ENCODE results near the gene PRKD1.
"Not testable (repeated sequence)": the region's sequence is repeated elsewhere in the genome, so short reads cannot be mapped to it uniquely, and the experiment has no call there.

PRKD1 gene

GRCh38 chr14:29717901-29718300 is 209.7 kb downstream of the PRKD1 start:
- Histone ChIP-seq H3K4me1 (ENCODE audit: control insufficient read depth, insufficient read depth, low read length) (peaks cover 4% of the 10 kb centered on the region; the same call in 1 of the 2 replicates), H3K27ac (ENCODE audit: low read depth, low read length) (no peak overlapping the region), H3K27me3 (ENCODE audit: control insufficient read depth, insufficient read depth, low read length) (no peaks in the 10 kb centered on the region), H3K9me3 (ENCODE audit: control insufficient read depth, insufficient read depth, low read depth, low read length) (no peaks in the 10 kb centered on the region), H3K9ac (ENCODE audit: low read length) (no peak overlapping the region), H3K4me3 (ENCODE audit: low read depth, low read length) (no peak overlapping the region), H3K36me3 (ENCODE audit: control insufficient read depth, insufficient read depth, low read length) (no peaks in the 10 kb centered on the region)

GRCh38 chr14:29716150-29716549 is 211.5 kb downstream of the PRKD1 start:
- Histone ChIP-seq H3K9me3 (ENCODE audit: control insufficient read depth, insufficient read depth, low read depth, low read length) (no peaks in the 10 kb centered on the region), H3K27ac (ENCODE audit: low read depth, low read length) (no peak overlapping the region), H3K9ac (ENCODE audit: low read length) (no peak overlapping the region), H3K4me1 (ENCODE audit: control insufficient read depth, insufficient read depth, low read length) (no peaks in the 10 kb centered on the region), H3K4me3 (ENCODE audit: low read depth, low read length) (no peak overlapping the region), H3K27me3 (ENCODE audit: control insufficient read depth, insufficient read depth, low read length) (no peaks in the 10 kb centered on the region), H3K36me3 (ENCODE audit: control insufficient read depth, insufficient read depth, low read length) (no peaks in the 10 kb centered on the region)

- no peak overlapping the region for H3K4me3 ChIP-seq (ENCODE audit: low read depth, low read length)
- H3K9me3 ChIP-seq (ENCODE audit: control insufficient read depth, insufficient read depth, low read depth, low read length), result no peaks in the 10 kb centered on the region
- no peaks in the 10 kb centered on the region for H3K27me3 ChIP-seq (ENCODE audit: control insufficient read depth, insufficient read depth, low read length)
- H3K9ac ChIP-seq (ENCODE audit: low read length), result no peak overlapping the region
- H3K27ac ChIP-seq (ENCODE audit: low read depth, low read length), result no peak overlapping the region
- no peaks in the 10 kb centered on the region for H3K4me1 ChIP-seq (ENCODE audit: control insufficient read depth, insufficient read depth, low read length)
- H3K36me3 ChIP-seq (ENCODE audit: control insufficient read depth, insufficient read depth, low read length), result no peaks in the 10 kb centered on the region
Observed at GRCh38 chr14:29712601-29713000, 215.0 kb downstream of the PRKD1 start.

- Histone ChIP-seq H3K4me1 (ENCODE audit: control insufficient read depth, insufficient read depth, low read length) (no peaks in the 10 kb centered on the region), H3K27ac (ENCODE audit: low read depth, low read length) (no peak overlapping the region), H3K27me3 (ENCODE audit: control insufficient read depth, insufficient read depth, low read length) (no peaks in the 10 kb centered on the region), H3K9ac (ENCODE audit: low read length) (no peak overlapping the region), H3K9me3 (ENCODE audit: control insufficient read depth, insufficient read depth, low read depth, low read length) (no peaks in the 10 kb centered on the region), H3K4me3 (ENCODE audit: low read depth, low read length) (no peak overlapping the region), H3K36me3 (ENCODE audit: control insufficient read depth, insufficient read depth, low read length) (no peaks in the 10 kb centered on the region)
Observed at GRCh38 chr14:29710015-29710414, 217.6 kb downstream of the PRKD1 start.

GRCh38 chr14:29709490-29709889 is 218.2 kb downstream of the PRKD1 start:
- no peaks in the 10 kb centered on the region for H3K4me1 ChIP-seq (ENCODE audit: control insufficient read depth, insufficient read depth, low read length)
- no peaks in the 10 kb centered on the region for H3K9me3 ChIP-seq (ENCODE audit: control insufficient read depth, insufficient read depth, low read depth, low read length)
- H3K27me3 ChIP-seq (ENCODE audit: control insufficient read depth, insufficient read depth, low read length), result no peaks in the 10 kb centered on the region
- H3K36me3 ChIP-seq (ENCODE audit: control insufficient read depth, insufficient read depth, low read length), result no peaks in the 10 kb centered on the region
- no peak overlapping the region for H3K4me3 ChIP-seq (ENCODE audit: low read depth, low read length)
- no peak overlapping the region for H3K9ac ChIP-seq (ENCODE audit: low read length)
- no peak overlapping the region for H3K27ac ChIP-seq (ENCODE audit: low read depth, low read length)

GRCh38 chr14:29706700-29707099 is 220.9 kb downstream of the PRKD1 start:
- H3K27ac ChIP-seq (ENCODE audit: low read depth, low read length), result no peak overlapping the region
- no peak overlapping the region for H3K4me3 ChIP-seq (ENCODE audit: low read depth, low read length)
- no peak overlapping the region for H3K9ac ChIP-seq (ENCODE audit: low read length)
- H3K27me3 ChIP-seq (ENCODE audit: control insufficient read depth, insufficient read depth, low read length), result no peaks in the 10 kb centered on the region
- H3K4me1 ChIP-seq (ENCODE audit: control insufficient read depth, insufficient read depth, low read length), result no peaks in the 10 kb centered on the region
- no peaks in the 10 kb centered on the region for H3K36me3 ChIP-seq (ENCODE audit: control insufficient read depth, insufficient read depth, low read length)
- H3K9me3 ChIP-seq (ENCODE audit: control insufficient read depth, insufficient read depth, low read depth, low read length), result no peaks in the 10 kb centered on the region

- H3K4me1 ChIP-seq (ENCODE audit: control insufficient read depth, insufficient read depth, low read length), result no peaks in the 10 kb centered on the region
- H3K27me3 ChIP-seq (ENCODE audit: control insufficient read depth, insufficient read depth, low read length), result no peaks in the 10 kb centered on the region
- no peak overlapping the region for H3K27ac ChIP-seq (ENCODE audit: low read depth, low read length)
- no peaks in the 10 kb centered on the region for H3K9me3 ChIP-seq (ENCODE audit: control insufficient read depth, insufficient read depth, low read depth, low read length)
- no peak overlapping the region for H3K9ac ChIP-seq (ENCODE audit: low read length)
- H3K36me3 ChIP-seq (ENCODE audit: control insufficient read depth, insufficient read depth, low read length), result no peaks in the 10 kb centered on the region
- no peak overlapping the region for H3K4me3 ChIP-seq (ENCODE audit: low read depth, low read length)
Observed at GRCh38 chr14:29705801-29706200, 221.8 kb downstream of the PRKD1 start.

GRCh38 chr14:29689597-29689996 is 238.1 kb downstream of the PRKD1 start:
- not testable (repeated sequence) for H3K4me3 ChIP-seq (ENCODE audit: low read depth, low read length); H3K4me1 ChIP-seq (ENCODE audit: control insufficient read depth, insufficient read depth, low read length); H3K9ac ChIP-seq (ENCODE audit: low read length); H3K9me3 ChIP-seq (ENCODE audit: control insufficient read depth, insufficient read depth, low read depth, low read length); H3K27ac ChIP-seq (ENCODE audit: low read depth, low read length); H3K36me3 ChIP-seq (ENCODE audit: control insufficient read depth, insufficient read depth, low read length); H3K27me3 ChIP-seq (ENCODE audit: control insufficient read depth, insufficient read depth, low read length)

GRCh38 chr14:29687866-29688265 is 239.8 kb downstream of the PRKD1 start:
- Histone ChIP-seq H3K27ac (ENCODE audit: low read depth, low read length) (no peak overlapping the region), H3K9me3 (ENCODE audit: control insufficient read depth, insufficient read depth, low read depth, low read length) (no peaks in the 10 kb centered on the region), H3K4me3 (ENCODE audit: low read depth, low read length) (no peak overlapping the region), H3K4me1 (ENCODE audit: control insufficient read depth, insufficient read depth, low read length) (no peaks in the 10 kb centered on the region), H3K9ac (ENCODE audit: low read length) (no peak overlapping the region), H3K27me3 (ENCODE audit: control insufficient read depth, insufficient read depth, low read length) (no peaks in the 10 kb centered on the region), H3K36me3 (ENCODE audit: control insufficient read depth, insufficient read depth, low read length) (no peaks in the 10 kb centered on the region)

GRCh38 chr14:29687071-29687765 is 240.4 kb downstream of the PRKD1 start:
- Histone ChIP-seq H3K4me1 (ENCODE audit: control insufficient read depth, insufficient read depth, low read length) (no peaks in the 10 kb centered on the region), H3K36me3 (ENCODE audit: control insufficient read depth, insufficient read depth, low read length) (no peaks in the 10 kb centered on the region), H3K4me3 (ENCODE audit: low read depth, low read length) (no peak overlapping the region)

GRCh38 chr14:29684926-29685325 is 242.7 kb downstream of the PRKD1 start:
- Histone ChIP-seq H3K27me3 (ENCODE audit: control insufficient read depth, insufficient read depth, low read length) (no peaks in the 10 kb centered on the region), H3K36me3 (ENCODE audit: control insufficient read depth, insufficient read depth, low read length) (no peaks in the 10 kb centered on the region), H3K4me3 (ENCODE audit: low read depth, low read length) (no peak overlapping the region), H3K9me3 (ENCODE audit: control insufficient read depth, insufficient read depth, low read depth, low read length) (no peaks in the 10 kb centered on the region), H3K4me1 (ENCODE audit: control insufficient read depth, insufficient read depth, low read length) (no peaks in the 10 kb centered on the region), H3K9ac (ENCODE audit: low read length) (no peak overlapping the region), H3K27ac (ENCODE audit: low read depth, low read length) (no peak overlapping the region)

More at GRCh38 chr14:29687071-29687765, 240.4 kb downstream of the PRKD1 start:
- Histone ChIP-seq H3K9ac (ENCODE audit: low read length) (no peak overlapping the region), H3K9me3 (ENCODE audit: control insufficient read depth, insufficient read depth, low read depth, low read length) (no peaks in the 10 kb centered on the region), H3K27me3 (ENCODE audit: control insufficient read depth, insufficient read depth, low read length) (no peaks in the 10 kb centered on the region), H3K27ac (ENCODE audit: low read depth, low read length) (no peak overlapping the region)

All from HUES6 (cell line).